GM23338 (cell line): Measurements from ENCODE around the gene GTSF1L. TPM values are rescaled to one million over a fixed set of nuclear protein-coding genes. Genes with fewer than 3 reads are reported as not detected.

Source experiments
- ATAC-seq: fragments of 200-7000 bp; cut with Tn5 transposase; 3 replicates; pipeline ENCODE4 v1.9.1; 2020
- DNase-seq: peaks from one replicate; pipeline ENCODE4 v3.0.0-alpha.2; 2015; ENCODE audit warnings: low spot score
- H2AFZ ChIP-seq: fragments of 200-600 bp; sonication (generic); 2 replicates; pipeline ENCODE4 v1.8.0; 2016; ENCODE audit warnings: antibody characterized with exemption, mild to moderate bottlenecking, moderate library complexity
- H3F3A ChIP-seq: fragments of 200-600 bp; sonication (generic); replicated peaks from 2 replicates; pipeline ENCODE4 v1.8.0; 2017; ENCODE audit warnings: antibody characterized with exemption, mixed run types, low read depth
- H3K27ac ChIP-seq: fragments of 200-600 bp; sonication (generic); 2 replicates; pipeline ENCODE4 v1.6.1; 2016; ENCODE audit warnings: low read depth
- H3K27me3 ChIP-seq: fragments of 200-600 bp; sonication (generic); 2 replicates; pipeline ENCODE4 v1.8.0; 2016; ENCODE audit warnings: mild to moderate bottlenecking, mixed run types, moderate library complexity; ENCODE audit not compliant: insufficient read depth
- H3K36me3 ChIP-seq: fragments of 200-600 bp; sonication (generic); 2 replicates; pipeline ENCODE4 v1.8.0; 2016; ENCODE audit warnings: mild to moderate bottlenecking; ENCODE audit not compliant: insufficient read depth
- H3K4me1 ChIP-seq: fragments of 200-600 bp; sonication (generic); 2 replicates; pipeline ENCODE4 v1.8.0; 2016; ENCODE audit warnings: mild to moderate bottlenecking, moderate library complexity; ENCODE audit not compliant: insufficient read depth
- H3K4me2 ChIP-seq: fragments of 200-600 bp; sonication (generic); 2 replicates; pipeline ENCODE4 v1.7.1; 2017; ENCODE audit warnings: mixed run types
- H3K4me3 ChIP-seq: fragments of 200-600 bp; sonication (generic); 2 replicates; pipeline ENCODE4 v1.6.1; 2016; ENCODE audit warnings: mixed run types
- H3K79me2 ChIP-seq: fragments of 200-600 bp; sonication (generic); replicated peaks from 2 replicates; pipeline ENCODE4 v1.8.0; 2017; ENCODE audit warnings: mild to moderate bottlenecking; ENCODE audit not compliant: insufficient read depth
- H3K9me2 ChIP-seq: fragments of 200-600 bp; sonication (generic); 2 replicates; pipeline ENCODE4 v1.8.0; 2017; ENCODE audit not compliant: insufficient read depth
- H4K20me1 ChIP-seq: fragments of 200-600 bp; sonication (generic); replicated peaks from 2 replicates; pipeline ENCODE4 v1.8.0; 2017; ENCODE audit warnings: mild to moderate bottlenecking; ENCODE audit not compliant: insufficient read depth
- H3K27ac Mint-ChIP-seq: 2 replicates; pipeline ENCODE4 v1.8.0; 2020; ENCODE audit warnings: inconsistent platforms, mild to moderate bottlenecking, moderate library complexity, mixed read lengths
- H3K27me3 Mint-ChIP-seq: 3 replicates; pipeline ENCODE4 v1.8.0; 2022; ENCODE audit warnings: low read depth, mild to moderate bottlenecking, moderate library complexity, mixed read lengths, inconsistent platforms; ENCODE audit not compliant: insufficient read depth, poor library complexity
- H3K36me3 Mint-ChIP-seq: 3 replicates; pipeline ENCODE4 v1.8.0; 2021; ENCODE audit warnings: low read depth, mild to moderate bottlenecking, inconsistent platforms, moderate library complexity, mixed read lengths
- H3K4me1 Mint-ChIP-seq: 3 replicates; pipeline ENCODE4 v1.8.0; 2020; ENCODE audit warnings: mild to moderate bottlenecking, inconsistent platforms, mixed read lengths
- H3K4me3 Mint-ChIP-seq: 3 replicates; pipeline ENCODE4 v1.8.0; 2021; ENCODE audit warnings: moderate library complexity, mild to moderate bottlenecking, inconsistent platforms, mixed read lengths
- H3K9me3 Mint-ChIP-seq: 3 replicates; pipeline ENCODE4 v1.8.0; 2020; ENCODE audit warnings: moderate library complexity, mild to moderate bottlenecking, inconsistent platforms, mixed read lengths
- CREB1 ChIP-seq: fragments of 250-450 bp; sonication (Bioruptor Pico); IDR thresholded peaks from 2 replicates; pipeline ENCODE4 v1.5.0; 2020; ENCODE audit warnings: low read depth, mild to moderate bottlenecking, moderate library complexity
- ETS1 ChIP-seq: IDR thresholded peaks from 2 replicates; pipeline ENCODE4 v1.6.1; 2016; ENCODE audit warnings: antibody characterized with exemption
- EZH2 ChIP-seq: fragments of 200-600 bp; sonication (generic); IDR thresholded peaks from one replicate; pipeline ENCODE4 v1.8.0; 2017; ENCODE audit warnings: antibody characterized with exemption, mild to moderate bottlenecking, low read depth; ENCODE audit not compliant: unreplicated experiment
- EZH2phosphoT487 ChIP-seq: fragments of 200-600 bp; sonication (generic); IDR thresholded peaks from one replicate; pipeline ENCODE4 v1.8.1; 2018; ENCODE audit warnings: antibody characterized with exemption; ENCODE audit not compliant: unreplicated experiment
- JUNB ChIP-seq: IDR thresholded peaks from one replicate; pipeline ENCODE4 v1.6.1; 2016; ENCODE audit warnings: antibody characterized with exemption; ENCODE audit not compliant: unreplicated experiment
- NANOG ChIP-seq: IDR thresholded peaks from 2 replicates; pipeline ENCODE4 v1.6.1; 2016; ENCODE audit warnings: antibody characterized with exemption, borderline replicate concordance
- POLR2AphosphoS5 ChIP-seq: IDR thresholded peaks from 2 replicates; pipeline ENCODE4 v1.6.1; 2016; ENCODE audit warnings: antibody characterized with exemption, low read depth
- REST ChIP-seq: IDR thresholded peaks from one replicate; pipeline ENCODE4 v1.6.1; 2018; ENCODE audit warnings: antibody characterized with exemption; ENCODE audit not compliant: unreplicated experiment
- ZNF331 ChIP-seq: fragments of 250-450 bp; sonication (Bioruptor Pico); IDR thresholded peaks from 2 replicates; pipeline ENCODE4 v1.5.0; 2020; ENCODE audit warnings: low read depth, mild to moderate bottlenecking, moderate library complexity
- ZNF462 ChIP-seq: fragments of 250-450 bp; sonication (Bioruptor Pico); IDR thresholded peaks from 2 replicates; pipeline ENCODE4 v1.5.0; 2020; ENCODE audit warnings: mild to moderate bottlenecking, moderate library complexity
- polyA plus RNA-seq: library from polyadenylated mRNA; unstranded; fragments of >200 nt; fragmentation: Nextera tagmentation; extraction: Ambion mirVana; gene quantifications from 2 replicates; pipeline ENCODE4 v1.2.1, GENCODE V29; 2016
- total RNA-seq: library from RNA; depleted of rRNA; stranded (reverse); fragments of >200 nt; shearing (Covaris generic); gene quantifications from 2 replicates; pipeline ENCODE4 v1.2.3, GENCODE V29; 2014

Gene GTSF1L
- total and polyA plus RNA-seq, 2 experiments from 2014 or later, result not detected

DNA sequence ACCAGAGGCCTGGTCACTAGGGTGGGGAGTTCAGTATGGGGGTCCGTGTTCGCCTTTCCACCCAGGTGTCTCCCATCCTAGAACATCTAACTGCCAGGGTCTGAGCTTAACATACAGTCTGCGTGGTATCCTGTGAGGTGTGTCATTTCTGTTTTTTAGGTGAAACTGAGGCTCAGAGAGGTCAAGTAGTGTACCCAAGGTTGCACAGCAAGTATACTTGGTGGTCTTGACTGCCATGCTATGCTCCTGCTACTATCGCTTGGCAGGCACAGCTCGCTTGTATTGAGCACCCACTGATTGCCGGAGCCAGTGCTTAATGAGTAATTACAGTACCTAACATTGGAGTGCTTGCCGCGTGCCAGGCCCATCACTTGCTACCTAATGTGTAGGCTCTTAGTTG lies 26.2 kb downstream of the GTSF1L start:
- Histone ChIP-seq H3K27me3 (no peaks in the 10 kb centered on the region), H3K79me2 (peaks cover 5% of the 10 kb centered on the region), H3K4me3 (no peak overlapping the region), H3K4me2 (no peak overlapping the region), H4K20me1 (peaks cover 5% of the 10 kb centered on the region; the same call in 1 of the 2 replicates), H3K27ac (no peak overlapping the region), H2AFZ (no peak overlapping the region), H3F3A (no peaks in the 10 kb centered on the region), H3K4me1 (no peaks in the 10 kb centered on the region), H3K36me3 (peaks cover 25% of the 10 kb centered on the region), H3K9me2 (no peaks in the 10 kb centered on the region)
- ATAC-seq (no peak), DNase-seq (no peak)
- TF ChIP-seq ZNF331 (CRISPR knock-in tag) (no peak), NANOG (no peak), ETS1 (no peak), EZH2 (no peak)
- H3K27ac Mint-ChIP-seq, result no peak overlapping the region
- peaks cover 6% of the 10 kb centered on the region for H3K27me3 Mint-ChIP-seq
- peaks cover 74% of the 10 kb centered on the region for H3K36me3 Mint-ChIP-seq
- no peaks in the 10 kb centered on the region for H3K9me3 Mint-ChIP-seq
- H3K4me1 Mint-ChIP-seq, result no peaks in the 10 kb centered on the region
- H3K4me3 Mint-ChIP-seq, result no peak overlapping the region

DNA sequence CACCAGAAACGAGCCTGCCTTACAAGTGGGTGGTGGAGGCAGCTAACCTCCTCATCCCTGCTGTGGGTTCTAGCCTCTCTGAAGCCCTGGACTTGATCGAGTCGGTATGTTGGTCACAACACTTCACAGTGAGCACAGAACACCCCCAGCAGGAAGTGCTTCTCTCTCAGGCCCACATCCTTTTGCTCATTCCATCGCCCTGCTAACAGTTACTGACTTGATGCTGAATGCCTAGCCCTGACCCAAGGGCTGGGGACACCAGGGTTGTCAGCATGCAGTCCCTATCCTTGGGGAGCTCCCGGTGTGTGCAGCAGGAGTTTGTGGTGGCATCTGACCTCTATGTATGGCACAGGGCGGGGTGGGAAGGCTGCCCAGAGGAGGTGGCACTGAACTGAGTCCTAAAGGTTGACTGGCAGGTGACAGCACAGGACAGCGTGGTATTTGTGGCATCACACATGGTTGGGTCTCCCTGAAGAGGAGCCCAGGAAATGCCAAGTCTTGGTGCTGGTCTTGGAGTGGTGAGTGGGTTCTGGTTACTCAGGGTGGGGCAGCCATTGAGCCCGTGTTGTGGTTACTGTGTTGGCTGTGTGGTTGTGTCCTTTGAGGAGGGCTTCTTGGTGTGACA lies 26.7 kb downstream of the GTSF1L start:
- Histone ChIP-seq H3K27ac (no peak overlapping the region), H3K4me1 (no peaks in the 10 kb centered on the region), H3K36me3 (peaks cover 25% of the 10 kb centered on the region), H3K79me2 (peaks cover 5% of the 10 kb centered on the region), H2AFZ (no peak overlapping the region), H3K4me3 (no peak overlapping the region), H3K9me2 (no peaks in the 10 kb centered on the region), H3K27me3 (no peaks in the 10 kb centered on the region), H3K4me2 (no peak overlapping the region), H4K20me1 (peaks cover 5% of the 10 kb centered on the region; the same call in 1 of the 2 replicates), H3F3A (no peaks in the 10 kb centered on the region)
- Mint-ChIP-seq H3K27ac (no peak overlapping the region), H3K4me1 (no peaks in the 10 kb centered on the region), H3K9me3 (no peaks in the 10 kb centered on the region), H3K27me3 (peaks cover 6% of the 10 kb centered on the region), H3K4me3 (no peak overlapping the region), H3K36me3 (peaks cover 74% of the 10 kb centered on the region)
- no peak for DNase-seq
- no peak for ATAC-seq
- TF ChIP-seq CREB1 (no peak), ZNF331 (CRISPR knock-in tag) (no peak), ZNF462 (CRISPR knock-in tag) (no peak), POLR2AphosphoS5 (no peak), JUNB (no peak), REST (no peak), NANOG (no peak), EZH2 (no peak), EZH2phosphoT487 (no peak)
